Uterus (tissue), 4 donors: ENCODE measurements around the gene TSNAX. TPM values are rescaled to one million over a fixed set of nuclear protein-coding genes. Genes with fewer than 3 reads are reported as not detected.

Experiments used
- DNase-seq, 2 donors: peaks; one replicate each; pipeline ENCODE4 v3.0.0-alpha.2; 2019 to 2020
- H3K27ac ChIP-seq, 2 donors: fragments of 200-600 bp; sonication (generic); 1 replicate in 1 of 2; 2 replicates in 1 of 2; pipeline ENCODE4 v1.5.1; 2016 to 2018
- H3K27me3 ChIP-seq, 2 donors: fragments of 200-600 bp; sonication (generic); one replicate each; pipeline ENCODE4 v1.5.1; 2018 to 2019; ENCODE audit warnings: control low read depth in 1 of 2
- H3K36me3 ChIP-seq, 2 donors: fragments of 200-600 bp; sonication (generic); one replicate each; pipeline ENCODE4 v1.5.1; 2019; ENCODE audit warnings: control low read depth in 1 of 2
- H3K4me1 ChIP-seq, 2 donors: fragments of 200-600 bp; sonication (generic); one replicate each; pipeline ENCODE4 v1.5.1; 2018 to 2019; ENCODE audit warnings: control low read depth in 1 of 2
- H3K4me3 ChIP-seq, 2 donors: fragments of 200-600 bp; sonication (generic); 1 replicate in 1 of 2; 2 replicates in 1 of 2; pipeline ENCODE4 v1.5.1; 2018 to 2019; ENCODE audit warnings: mild to moderate bottlenecking in 1 of 2
- H3K9me3 ChIP-seq, 2 donors: fragments of 200-600 bp; sonication (generic); one replicate each; pipeline ENCODE4 v1.5.1; 2019; ENCODE audit warnings: control low read depth in 1 of 2
- CTCF ChIP-seq, 4 experiments: fragments of 200-600 bp in 2 of 4; fragments of 450-650 bp in 2 of 4; sonication (generic) in 2 of 4; IDR thresholded peaks; one replicate each; pipeline ENCODE4 v1.5.1; 2016 to 2019; ENCODE audit warnings: antibody characterized with exemption in 4 of 4, mild to moderate bottlenecking in 2 of 4, moderate library complexity in 1 of 4
- POLR2A ChIP-seq, 2 donors: fragments of 450-650 bp; IDR thresholded peaks; one replicate each; pipeline ENCODE4 v1.6.1; 2016; ENCODE audit warnings: antibody characterized with exemption in 2 of 2, mild to moderate bottlenecking in 1 of 2, moderate library complexity in 1 of 2
- intact Hi-C: fragments of 100-400 bp; cut with DNase I; formaldehyde crosslinking; loops from one replicate; pipeline ENCODE4 v1.15.1; 2023; ENCODE audit warnings: low total_unique reads
- total RNA-seq, 4 donors: library from RNA; depleted of rRNA in 3 of 4; stranded (reverse); fragments of >200 nt in 3 of 4; gene quantifications; one replicate each; pipeline versions ENCODE4 v1.1.0 to v1.2.4, GENCODE V29; 2014 to 2023
- donor health status: DM: yes; HTN: yes; CAD: no.

TSNAX gene
- total RNA-seq, 4 donors from 2014 or later: 30.6 to 142 (median 63.9) TPM

- no peaks in the 10 kb centered on the region for H3K9me3 ChIP-seq
- TF ChIP-seq POLR2A (IDR thresholded peaks at IDR 0.05) (no peak), CTCF (IDR thresholded peaks at IDR 0.05) (no peak)
- DNase-seq: no peak
- intact Hi-C loops: no loop called here
- H3K4me1 ChIP-seq: no peaks in the 10 kb centered on the region
- H3K4me3 ChIP-seq: no peak overlapping the region
- no peaks in the 10 kb centered on the region for H3K27me3 ChIP-seq
- H3K27ac ChIP-seq: no peak overlapping the region
- H3K36me3 ChIP-seq: no peaks in the 10 kb centered on the region
Measured at GRCh38 chr1:231571904-231572303, 43.4 kb downstream of the TSNAX start.

- H3K36me3 ChIP-seq: no peaks in the 10 kb centered on the region
- intact Hi-C loops: no loop called here
- no peak for DNase-seq
- H3K4me3 ChIP-seq: no peak overlapping the region
- H3K27me3 ChIP-seq: no peaks in the 10 kb centered on the region
- H3K4me1 ChIP-seq: no peaks in the 10 kb centered on the region
- no peaks in the 10 kb centered on the region for H3K9me3 ChIP-seq
- no peak overlapping the region for H3K27ac ChIP-seq
- TF ChIP-seq CTCF (IDR thresholded peaks at IDR 0.05) (no peak), POLR2A (IDR thresholded peaks at IDR 0.05) (no peak)
Measured at GRCh38 chr1:231575472-231575871, 47.0 kb downstream of the TSNAX start.

- Histone ChIP-seq H3K9me3 (no peaks in the 10 kb centered on the region), H3K4me1 (no peaks in the 10 kb centered on the region), H3K27ac (no peak overlapping the region), H3K4me3 (no peak overlapping the region), H3K27me3 (no peaks in the 10 kb centered on the region), H3K36me3 (no peaks in the 10 kb centered on the region)
- DNase-seq: no peak
- intact Hi-C loops: no loop called here
- TF ChIP-seq POLR2A (IDR thresholded peaks at IDR 0.05): no peak
- no peak for TF ChIP-seq CTCF (IDR thresholded peaks at IDR 0.05)
Measured at GRCh38 chr1:231576804-231577718, 48.6 kb downstream of the TSNAX start.

GRCh38 chr1:231580874-231581273 lies 52.4 kb downstream of the TSNAX start:
- Histone ChIP-seq H3K27me3 (no peaks in the 10 kb centered on the region), H3K4me3 (no peak overlapping the region), H3K4me1 (no peaks in the 10 kb centered on the region), H3K36me3 (no peaks in the 10 kb centered on the region), H3K9me3 (no peaks in the 10 kb centered on the region), H3K27ac (no peak overlapping the region)
- TF ChIP-seq CTCF (IDR thresholded peaks at IDR 0.05) (no peak), POLR2A (IDR thresholded peaks at IDR 0.05) (no peak)
- intact Hi-C loops: no loop called here
- DNase-seq: no peak

GRCh38 chr1:231581859-231582258 lies 53.4 kb downstream of the TSNAX start:
- Histone ChIP-seq H3K36me3 (no peaks in the 10 kb centered on the region), H3K27ac (no peak overlapping the region), H3K9me3 (no peaks in the 10 kb centered on the region), H3K4me1 (no peaks in the 10 kb centered on the region), H3K27me3 (no peaks in the 10 kb centered on the region), H3K4me3 (no peak overlapping the region)
- TF ChIP-seq POLR2A (IDR thresholded peaks at IDR 0.05): no peak
- TF ChIP-seq CTCF (IDR thresholded peaks at IDR 0.05): no peak
- intact Hi-C loops: no loop called here
- DNase-seq: no peak
